Muscle of leg (tissue), 11 donors: Measurements from ENCODE around the gene ANKH. TPM values are rescaled to one million over a fixed set of nuclear protein-coding genes. Genes with fewer than 3 reads are reported as not detected.

Experiments
- DNase-seq: peaks from one replicate; pipeline ENCODE4 v3.0.0; 2013
- H3K27ac ChIP-seq: one replicate; pipeline ENCODE4 v1.5.1; 2013; ENCODE audit warnings: mild to moderate bottlenecking, low read length, control low read depth
- H3K27me3 ChIP-seq: one replicate; pipeline ENCODE4 v1.6.1; 2013; ENCODE audit warnings: low read length; ENCODE audit not compliant: control insufficient read depth, insufficient read depth
- H3K36me3 ChIP-seq: one replicate; pipeline ENCODE4 v1.6.1; 2013; ENCODE audit warnings: low read length; ENCODE audit not compliant: control insufficient read depth, insufficient read depth
- H3K4me1 ChIP-seq: one replicate; pipeline ENCODE4 v1.6.1; 2013; ENCODE audit warnings: low read length; ENCODE audit not compliant: control insufficient read depth, insufficient read depth
- H3K4me3 ChIP-seq: one replicate; pipeline ENCODE4 v1.5.1; 2013; ENCODE audit warnings: low read length, control low read depth
- H3K9me3 ChIP-seq: replicated peaks from 2 replicates; pipeline ENCODE4 v1.6.1; 2013; ENCODE audit warnings: low read depth, low read length; ENCODE audit not compliant: control insufficient read depth
- WGBS: methylation state at CpG from one replicate; pipeline ENCODE4 v1.1.5; 2013; ENCODE audit warnings: missing lambda C conversion rate; ENCODE audit not compliant: insufficient coverage; 5-methylcytosine and 5-hydroxymethylcytosine counted together
- polyA plus RNA-seq, 8 donors: library from polyadenylated mRNA; unstranded; fragments of 120-200 nt; gene quantifications; one replicate each; pipeline versions ENCODE4 v1.2.1 to v1.2.3, GENCODE V29; 2013; ENCODE audit warnings: inconsistent platforms in 1 of 8, low replicate concordance in 1 of 8; ENCODE audit not compliant: insufficient read length in 8 of 8, insufficient read depth in 1 of 8
- total RNA-seq: library from RNA; stranded (reverse); fragments of 120-200 nt; gene quantifications from one replicate; pipeline ENCODE4 v1.2.4, GENCODE V29; 2013

Gene ANKH
- total and polyA plus RNA-seq, 9 donors, result 14.8 to 22.2 (median 16.8) TPM

- WGBS, result 90% methylated on average over 24 of the region's 28 CpGs
- no peaks in the 10 kb centered on the region for H3K9me3 ChIP-seq
Observed at GRCh38 chr5:14710313-14710994, 161.1 kb downstream of the ANKH start.

GRCh38 chr5:14708551-14708950 is 163.0 kb downstream of the ANKH start:
- Histone ChIP-seq H3K36me3 (peaks cover 67% of the 10 kb centered on the region), H3K4me1 (no peaks in the 10 kb centered on the region), H3K9me3 (no peaks in the 10 kb centered on the region), H3K27ac (no peak overlapping the region), H3K4me3 (no peak overlapping the region), H3K27me3 (no peaks in the 10 kb centered on the region)
- 92% methylated on average over 2 of the region's 5 CpGs for WGBS
- DNase-seq, result no peak

More at GRCh38 chr5:14710313-14710994, 161.1 kb downstream of the ANKH start:
- no peak for DNase-seq
- Histone ChIP-seq H3K27me3 (no peaks in the 10 kb centered on the region), H3K4me3 (no peak overlapping the region), H3K4me1 (peaks cover 10% of the 10 kb centered on the region), H3K27ac (no peak overlapping the region), H3K36me3 (peaks cover 75% of the 10 kb centered on the region)

GRCh38 chr5:14707811-14708390 is 163.7 kb downstream of the ANKH start:
- H3K27ac ChIP-seq, result no peak overlapping the region

GRCh38 chr5:14706615-14707021 is 165.0 kb downstream of the ANKH start:
- DNase-seq, result no peak
- Histone ChIP-seq H3K27me3 (no peaks in the 10 kb centered on the region), H3K9me3 (no peaks in the 10 kb centered on the region), H3K4me1 (no peaks in the 10 kb centered on the region), H3K4me3 (no peak overlapping the region), H3K27ac (no peak overlapping the region), H3K36me3 (peaks cover 51% of the 10 kb centered on the region)
- no CpG with 5 or more reads among the region's 6 CpGs for WGBS

More at GRCh38 chr5:14707811-14708390, 163.7 kb downstream of the ANKH start:
- Histone ChIP-seq H3K4me1 (no peaks in the 10 kb centered on the region), H3K9me3 (no peaks in the 10 kb centered on the region), H3K27me3 (no peaks in the 10 kb centered on the region), H3K36me3 (peaks cover 61% of the 10 kb centered on the region), H3K4me3 (no peak overlapping the region)
- WGBS, result 72% methylated on average over 9 of the region's 9 CpGs
- DNase-seq, result no peak

- Histone ChIP-seq H3K9me3 (no peaks in the 10 kb centered on the region), H3K27me3 (no peaks in the 10 kb centered on the region), H3K4me3 (no peak overlapping the region), H3K36me3 (peaks cover 47% of the 10 kb centered on the region), H3K4me1 (peaks cover 7% of the 10 kb centered on the region), H3K27ac (no peak overlapping the region)
- DNase-seq, result no peak
- 96% methylated on average over 4 of the region's 8 CpGs for WGBS
Observed at GRCh38 chr5:14705556-14705955, 166.0 kb downstream of the ANKH start.

- no peaks in the 10 kb centered on the region for H3K9me3 ChIP-seq
- H3K4me3 ChIP-seq, result no peak overlapping the region
- no peak overlapping the region for H3K27ac ChIP-seq
- 96% methylated on average over 4 of the region's 11 CpGs for WGBS
- H3K27me3 ChIP-seq, result no peaks in the 10 kb centered on the region
- H3K36me3 ChIP-seq, result peaks cover 43% of the 10 kb centered on the region
- H3K4me1 ChIP-seq, result peaks cover 7% of the 10 kb centered on the region
- no peak for DNase-seq
Observed at GRCh38 chr5:14702238-14702839, 169.2 kb downstream of the ANKH start.

- DNase-seq, result no peak
- Histone ChIP-seq H3K27ac (no peak overlapping the region), H3K4me3 (no peak overlapping the region), H3K9me3 (no peaks in the 10 kb centered on the region), H3K4me1 (peaks cover 7% of the 10 kb centered on the region), H3K36me3 (peaks cover 42% of the 10 kb centered on the region), H3K27me3 (no peaks in the 10 kb centered on the region)
- 94% methylated on average over 9 of the region's 10 CpGs for WGBS
Observed at GRCh38 chr5:14701556-14701955, 170.0 kb downstream of the ANKH start.

- Histone ChIP-seq H3K36me3 (peaks cover 41% of the 10 kb centered on the region), H3K4me1 (peaks cover 7% of the 10 kb centered on the region), H3K27ac (no peak overlapping the region), H3K9me3 (no peaks in the 10 kb centered on the region), H3K27me3 (no peaks in the 10 kb centered on the region), H3K4me3 (no peak overlapping the region)
- 58% methylated on average over 9 of the region's 13 CpGs for WGBS
- DNase-seq, result peak; percentile 16
Observed at GRCh38 chr5:14700478-14701436, 170.8 kb downstream of the ANKH start.

GRCh38 chr5:14699807-14700400 is 171.7 kb downstream of the ANKH start:
- no peaks in the 10 kb centered on the region for H3K27me3 ChIP-seq
- 86% methylated on average over 5 of the region's 8 CpGs for WGBS
- H3K4me3 ChIP-seq, result no peak overlapping the region
- H3K4me1 ChIP-seq, result peaks cover 7% of the 10 kb centered on the region
- H3K36me3 ChIP-seq, result peaks cover 35% of the 10 kb centered on the region
- H3K9me3 ChIP-seq, result no peaks in the 10 kb centered on the region
- DNase-seq, result no peak
- no peak overlapping the region for H3K27ac ChIP-seq
